HepG2 (cell line): ENCODE data around the gene TFAP2B. TPM values are rescaled to one million over a fixed set of nuclear protein-coding genes. Genes with fewer than 3 reads are reported as not detected.

Experiments used
- ATAC-seq: fragments of 200-7000 bp; cut with Tn5 transposase; 3 replicates; pipeline ENCODE4 v1.9.1; 2020; ENCODE audit warnings: mild to moderate bottlenecking, moderate library complexity
- BruUV-seq: library from RNA; stranded (reverse); fragments of 400-500 nt; replicated peaks from 2 replicates; lab custom pipeline; 2021; lab: Mats Ljungman, UMichigan
- CTCF ChIA-PET: fragments of 300-600 bp; formaldehyde crosslinking; extraction: SDS; loops from one replicate; lab custom pipeline; 2021; ENCODE audit warnings: low total read pairs, inconsistent platforms, low intra/inter-chr PET ratio; lab: Yijun Ruan, JAX
- POLR2A ChIA-PET: fragments of 350-600 bp; sonication (Branson Sonifier 250); formaldehyde crosslinking; loops from one replicate; lab custom pipeline; 2020; ENCODE audit warnings: antibody characterized with exemption, inconsistent platforms; lab: Yijun Ruan, JAX
- DNase-seq: peaks from one replicate; pipeline ENCODE4 v3.0.0-alpha.2; 2015; ENCODE audit warnings: low spot score
- FAIRE-seq: peaks from 3 replicates; lab custom pipeline; 2011; peaks lifted over from hg19 to GRCh38; lab: Jason Lieb, UNC
- H2AFZ ChIP-seq: one replicate; pipeline ENCODE4 v1.6.1; 2011; ENCODE audit warnings: low read length, inconsistent platforms
- H3K27ac ChIP-seq: fragments of 300-600 bp; 3 replicates; pipeline ENCODE4 v1.8.0; 2011; ENCODE audit warnings: mixed run types, mild to moderate bottlenecking, mixed read lengths, low read length, inconsistent platforms; ENCODE audit not compliant: insufficient read depth; ENCODE audit errors: extremely low read length
- H3K27me3 ChIP-seq, 2 experiments: fragments of 200-600 bp in 1 of 2; 2 replicates in 1 of 2; 3 replicates in 1 of 2; pipeline versions ENCODE4 v1.6.0 to v1.8.0; 2011; ENCODE audit warnings: low read length in 2 of 2, mild to moderate bottlenecking in 2 of 2, moderate library complexity in 2 of 2, inconsistent platforms in 1 of 2; ENCODE audit not compliant: insufficient read depth in 2 of 2, control insufficient read depth in 1 of 2
- H3K36me3 ChIP-seq, 2 experiments: fragments of 200-600 bp in 1 of 2; replicated peaks in 1 of 2; 2 replicates in 1 of 2; 3 replicates in 1 of 2; pipeline versions ENCODE4 v1.5.1 to v1.8.0; 2011; ENCODE audit warnings: low read length in 2 of 2, inconsistent platforms in 1 of 2; ENCODE audit not compliant: insufficient read depth in 2 of 2, control insufficient read depth in 1 of 2
- H3K4me1 ChIP-seq: 2 replicates; pipeline ENCODE4 v1.5.1; 2012; ENCODE audit warnings: low read length, inconsistent platforms; ENCODE audit not compliant: insufficient read depth
- H3K4me2 ChIP-seq: 2 replicates; pipeline ENCODE4 v1.6.0; 2011; ENCODE audit warnings: low read depth, low read length, inconsistent platforms
- H3K4me3 ChIP-seq, 3 experiments: fragments of 200-600 bp in 1 of 3; sonication (generic), shearing (Covaris generic) in 1 of 3; replicated peaks in 1 of 3; 2 replicates each; pipeline ENCODE4 v1.5.1; 2011 to 2016; ENCODE audit warnings: low read length in 3 of 3, inconsistent platforms in 2 of 3, low read depth in 2 of 3, mild to moderate bottlenecking in 2 of 3, control low read depth in 1 of 3, mixed read lengths in 1 of 3; ENCODE audit not compliant: insufficient read depth in 1 of 3
- H3K79me2 ChIP-seq: one replicate; pipeline ENCODE4 v1.6.1; 2011; ENCODE audit warnings: low read length, inconsistent platforms; ENCODE audit not compliant: insufficient read depth
- H3K9ac ChIP-seq: 2 replicates; pipeline ENCODE4 v1.6.0; 2011; ENCODE audit warnings: mild to moderate bottlenecking, low read depth, low read length, inconsistent platforms; ENCODE audit not compliant: insufficient read depth
- H3K9me3 ChIP-seq: 2 replicates; pipeline ENCODE4 v1.5.1; 2012; ENCODE audit warnings: mild to moderate bottlenecking, low read length
- H4K20me1 ChIP-seq: 2 replicates; pipeline ENCODE4 v1.6.0; 2011; ENCODE audit warnings: inconsistent platforms, mild to moderate bottlenecking, low read length, moderate library complexity; ENCODE audit not compliant: insufficient read depth
- CBX5 ChIP-seq: sonication (generic); formaldehyde crosslinking; IDR thresholded peaks from 2 replicates; pipeline ENCODE4 v1.4.0; 2020; ENCODE audit warnings: missing genetic modification reagents, borderline replicate concordance
- IKZF1 ChIP-seq: fragments of 450-650 bp; IDR thresholded peaks from 2 replicates; pipeline ENCODE4 v1.7.1; 2016
- KDM5A ChIP-seq: fragments of 200-600 bp; sonication (generic); IDR thresholded peaks from 2 replicates; pipeline ENCODE4 v1.7.0; 2018; ENCODE audit warnings: antibody characterized with exemption, mild to moderate bottlenecking, low read length, borderline replicate concordance
- POLR2AphosphoS2 ChIP-seq: IDR thresholded peaks from 2 replicates; pipeline ENCODE4 v1.6.1; 2011; ENCODE audit warnings: low read depth, low read length, improper control_type of control experiment
- WGBS: methylation state at CpG from one replicate; pipeline ENCODE4 v1.1.6; 2017; ENCODE audit warnings: low lambda C conversion rate; 5-methylcytosine and 5-hydroxymethylcytosine counted together
- in situ Hi-C: cut with HindIII; loops from 2 replicates; pipeline ENCODE4 v1.10.0; 2017; ENCODE audit warnings: low pct_unique_long_range_greater_than_20kb; ENCODE audit not compliant: extremely low pct_ligation_motif_present
- intact Hi-C: fragments of 100-400 bp; cut with micrococcal nuclease; formaldehyde crosslinking; loops from one replicate; pipeline ENCODE4 v1.10.0; 2022; ENCODE audit not compliant: unreplicated experiment
- polyA plus RNA-seq, 8 experiments: library from polyadenylated mRNA; depleted of rRNA in 3 of 8; stranded (reverse) in 7 of 8; unstranded in 1 of 8; fragments of >200 nt; fragmentation: Illumina TruSeq in 4 of 8; extraction: Trizol in 4 of 8; gene quantifications; 2 replicates each; pipeline versions ENCODE4 v1.2.1 to v1.2.3, GENCODE V29; 2011 to 2016; ENCODE audit warnings: low read depth in 4 of 8, missing spikeins in 1 of 8, mixed read lengths in 1 of 8; ENCODE audit not compliant: insufficient read depth in 1 of 8
- total RNA-seq, 5 experiments: library from RNA; depleted of rRNA; stranded (reverse); fragments of >200 nt; fragmentation: Illumina TruSeq; extraction: Trizol; gene quantifications; 2 replicates each; pipeline ENCODE4 v1.2.3, GENCODE V29; 2016; ENCODE audit warnings: low read depth in 1 of 5
- TF ChIP-seq, protein P1 (sequence below), 2 experiments: sonication (generic) in 1 of 2; formaldehyde crosslinking in 1 of 2; IDR thresholded peaks; 2 replicates each; pipeline versions ENCODE4 v1.4.0 to v1.6.1; 2018 to 2020; ENCODE audit warnings: missing genetic modification reagents in 2 of 2, borderline replicate concordance in 1 of 2, low read depth in 1 of 2, mild to moderate bottlenecking in 1 of 2, missing biosample characterization in 1 of 2
- TF ChIP-seq, protein P2 (sequence below): sonication (generic); formaldehyde crosslinking; IDR thresholded peaks from 2 replicates; pipeline ENCODE4 v1.4.0; 2020; ENCODE audit warnings: mild to moderate bottlenecking, missing genetic modification reagents
- TF ChIP-seq, protein P3 (sequence below): sonication (generic); formaldehyde crosslinking; IDR thresholded peaks from 2 replicates; pipeline ENCODE4 v1.4.0; 2020; ENCODE audit warnings: missing genetic modification reagents
- TF ChIP-seq, protein P4 (sequence below): IDR thresholded peaks from 2 replicates; pipeline ENCODE4 v1.6.1; 2016; ENCODE audit warnings: low read depth, control low read depth
- TF ChIP-seq, protein P5 (sequence below): sonication (generic); formaldehyde crosslinking; IDR thresholded peaks from 2 replicates; pipeline ENCODE4 v1.8.1; 2023; ENCODE audit warnings: missing genetic modification reagents, mild to moderate bottlenecking, borderline replicate concordance

The TFAP2B gene
- total and polyA plus RNA-seq, 2 of the 13 experiments (the other 11 are each of a cell fraction or from before 2014, with no cell fraction given) = not detected

DNA sequence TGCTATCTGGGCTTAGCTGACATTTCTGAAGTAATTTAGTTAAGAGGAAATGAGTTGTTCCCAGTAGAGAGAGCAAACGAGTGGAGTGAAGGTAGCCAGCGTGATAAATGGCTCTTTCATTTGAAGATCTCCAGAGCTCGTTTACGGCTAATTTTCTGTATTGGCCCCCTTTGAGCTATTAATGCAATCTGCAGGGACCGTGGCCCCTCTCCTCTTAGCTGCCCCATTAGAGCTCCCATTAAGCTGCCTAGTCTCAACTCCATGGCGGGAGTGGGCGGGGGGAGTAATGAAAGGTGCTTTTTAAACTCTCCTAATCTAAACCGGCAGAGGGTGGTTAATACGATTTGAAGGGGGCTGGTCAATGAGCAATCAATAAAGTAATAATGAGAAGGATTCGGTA is 12.5 kb downstream of the TFAP2B start (continued):
- TF ChIP-seq POLR2AphosphoS2 = no peak
- TF ChIP-seq, all 625 proteins: peak for 0

DNA sequence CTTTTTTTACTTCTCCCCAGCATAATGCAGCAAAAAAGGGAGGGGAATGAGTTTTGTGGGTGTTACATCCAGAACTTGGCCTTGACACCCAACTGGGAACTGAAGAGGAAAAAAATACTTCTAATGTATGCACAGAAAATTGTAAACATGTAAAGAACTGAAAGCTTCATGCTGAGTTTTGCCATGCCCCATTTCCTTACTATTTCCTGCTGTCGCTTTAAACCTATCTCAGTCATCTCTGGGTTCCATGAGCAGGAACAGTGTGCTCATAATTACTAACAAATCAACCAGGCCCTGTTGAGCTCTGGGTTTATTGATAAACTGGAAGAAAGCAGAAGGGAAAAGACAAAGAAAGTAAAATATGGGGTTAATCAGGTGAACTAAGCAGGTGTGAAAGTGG is 14.2 kb downstream of the TFAP2B start:
- ChIA-PET POLR2A (no interaction called here), CTCF (no interaction called here)
- H3K4me2 ChIP-seq = no peak overlapping the region
- FAIRE-seq (no peak), ATAC-seq (no peak), DNase-seq (no peak)
- H3K36me3 ChIP-seq = no peaks in the 10 kb centered on the region
- no peaks in the 10 kb centered on the region for H4K20me1 ChIP-seq
- H3K4me1 ChIP-seq = peaks cover 2% of the 10 kb centered on the region; the same call in 1 of the 2 replicates
- 0 out of 5 replicates have a peak, but pooled peaks cover 0 to 11% of the 10 kb centered on the region in 2 experiments for H3K27me3 ChIP-seq
- no peak overlapping the region for H3K27ac ChIP-seq
- H3K9ac ChIP-seq = no peak overlapping the region
- H2AFZ ChIP-seq = no peak overlapping the region
- WGBS = 8% methylated on average over 1 of the region's 1 CpG
- no peaks in the 10 kb centered on the region for H3K9me3 ChIP-seq
- no peaks in the 10 kb centered on the region for H3K79me2 ChIP-seq
- intact Hi-C loops (no loop called here), in situ Hi-C loops (no loop called here)
- TF ChIP-seq, protein P1, sequence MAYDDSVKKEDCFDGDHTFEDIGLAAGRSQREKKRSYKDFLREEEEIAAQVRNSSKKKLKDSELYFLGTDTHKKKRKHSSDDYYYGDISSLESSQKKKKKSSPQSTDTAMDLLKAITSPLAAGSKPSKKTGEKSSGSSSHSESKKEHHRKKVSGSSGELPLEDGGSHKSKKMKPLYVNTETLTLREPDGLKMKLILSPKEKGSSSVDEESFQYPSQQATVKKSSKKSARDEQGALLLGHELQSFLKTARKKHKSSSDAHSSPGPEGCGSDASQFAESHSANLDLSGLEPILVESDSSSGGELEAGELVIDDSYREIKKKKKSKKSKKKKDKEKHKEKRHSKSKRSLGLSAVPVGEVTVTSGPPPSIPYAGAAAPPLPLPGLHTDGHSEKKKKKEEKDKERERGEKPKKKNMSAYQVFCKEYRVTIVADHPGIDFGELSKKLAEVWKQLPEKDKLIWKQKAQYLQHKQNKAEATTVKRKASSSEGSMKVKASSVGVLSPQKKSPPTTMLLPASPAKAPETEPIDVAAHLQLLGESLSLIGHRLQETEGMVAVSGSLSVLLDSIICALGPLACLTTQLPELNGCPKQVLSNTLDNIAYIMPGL (CRISPR knock-in tag; IDR thresholded peaks at IDR 0.05; ENCODE audit: borderline replicate concordance in 1 of 2, low read depth in 1 of 2) = no peak
- TF ChIP-seq, protein P2, sequence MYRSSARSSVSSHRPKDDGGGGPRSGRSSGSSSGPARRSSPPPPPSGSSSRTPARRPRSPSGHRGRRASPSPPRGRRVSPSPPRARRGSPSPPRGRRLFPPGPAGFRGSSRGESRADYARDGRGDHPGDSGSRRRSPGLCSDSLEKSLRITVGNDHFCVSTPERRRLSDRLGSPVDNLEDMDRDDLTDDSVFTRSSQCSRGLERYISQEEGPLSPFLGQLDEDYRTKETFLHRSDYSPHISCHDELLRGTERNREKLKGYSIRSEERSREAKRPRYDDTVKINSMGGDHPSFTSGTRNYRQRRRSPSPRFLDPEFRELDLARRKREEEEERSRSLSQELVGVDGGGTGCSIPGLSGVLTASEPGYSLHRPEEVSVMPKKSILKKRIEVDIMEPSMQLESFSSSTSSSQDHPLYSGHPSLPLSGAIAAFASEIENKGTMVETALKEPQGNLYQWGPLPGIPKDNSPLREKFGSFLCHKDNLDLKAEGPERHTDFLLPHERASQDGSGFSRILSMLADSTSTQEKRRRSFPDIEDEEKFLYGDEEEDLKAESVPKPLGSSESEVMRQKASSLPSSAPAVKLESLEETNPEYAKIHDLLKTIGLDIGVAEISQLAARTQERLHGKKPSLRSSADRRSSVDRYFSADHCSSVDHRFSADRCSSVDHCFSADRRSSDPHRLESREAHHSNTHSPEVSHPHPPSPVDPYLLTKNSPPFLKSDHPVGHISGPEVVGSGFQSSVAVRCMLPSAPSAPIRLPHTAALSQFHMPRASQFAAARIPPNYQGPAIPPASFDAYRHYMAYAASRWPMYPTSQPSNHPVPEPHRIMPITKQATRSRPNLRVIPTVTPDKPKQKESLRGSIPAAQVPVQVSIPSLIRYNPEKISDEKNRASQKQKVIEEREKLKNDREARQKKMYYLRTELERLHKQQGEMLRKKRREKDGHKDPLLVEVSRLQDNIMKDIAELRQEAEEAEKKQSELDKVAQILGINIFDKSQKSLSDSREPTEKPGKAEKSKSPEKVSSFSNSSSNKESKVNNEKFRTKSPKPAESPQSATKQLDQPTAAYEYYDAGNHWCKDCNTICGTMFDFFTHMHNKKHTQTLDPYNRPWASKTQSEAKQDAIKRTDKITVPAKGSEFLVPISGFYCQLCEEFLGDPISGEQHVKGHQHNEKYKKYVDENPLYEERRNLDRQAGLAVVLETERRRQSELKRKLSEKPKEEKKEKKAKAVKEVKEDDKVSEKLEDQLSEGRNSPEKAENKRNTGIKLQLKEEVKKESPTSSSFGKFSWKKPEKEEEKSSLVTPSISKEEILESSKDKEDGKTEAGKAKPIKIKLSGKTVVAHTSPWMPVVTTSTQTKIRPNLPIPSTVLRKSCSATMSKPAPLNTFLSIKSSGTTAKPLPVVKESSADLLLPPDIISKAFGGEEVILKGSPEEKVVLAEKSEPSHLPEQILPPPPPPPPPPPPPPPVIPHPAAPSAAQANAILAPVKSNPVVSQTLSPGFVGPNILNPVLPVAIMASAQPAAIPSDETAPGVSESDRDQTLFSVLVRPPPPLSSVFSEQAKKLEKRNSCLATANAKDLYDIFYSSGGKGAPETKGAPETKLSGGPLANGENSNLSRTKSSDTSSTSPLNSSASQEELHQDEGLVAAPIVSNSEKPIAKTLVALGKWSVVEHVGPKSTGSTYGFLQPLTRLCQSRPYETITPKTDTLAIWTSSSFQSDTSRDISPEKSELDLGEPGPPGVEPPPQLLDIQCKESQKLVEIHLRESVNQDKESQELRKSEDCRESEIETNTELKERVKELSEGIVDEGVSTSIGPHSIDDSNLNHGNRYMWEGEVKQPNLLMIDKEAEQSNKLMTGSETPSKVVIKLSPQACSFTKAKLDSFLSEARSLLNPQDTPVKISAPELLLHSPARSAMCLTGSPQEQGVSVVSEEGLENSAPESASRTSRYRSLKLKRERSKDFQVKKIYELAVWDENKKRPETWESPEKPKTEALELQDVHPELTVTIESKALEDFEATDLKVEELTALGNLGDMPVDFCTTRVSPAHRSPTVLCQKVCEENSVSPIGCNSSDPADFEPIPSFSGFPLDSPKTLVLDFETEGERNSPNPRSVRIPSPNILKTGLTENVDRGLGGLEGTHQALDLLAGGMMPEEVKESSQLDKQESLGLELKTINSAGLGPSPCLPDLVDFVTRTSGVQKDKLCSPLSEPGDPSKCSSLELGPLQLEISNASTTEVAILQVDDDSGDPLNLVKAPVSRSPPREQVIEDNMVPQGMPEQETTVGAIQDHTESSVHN = no peak
- TF ChIP-seq CBX5 (CRISPR knock-in tag) (no peak), IKZF1 (no peak), KDM5A (no peak)
- TF ChIP-seq, protein P3, sequence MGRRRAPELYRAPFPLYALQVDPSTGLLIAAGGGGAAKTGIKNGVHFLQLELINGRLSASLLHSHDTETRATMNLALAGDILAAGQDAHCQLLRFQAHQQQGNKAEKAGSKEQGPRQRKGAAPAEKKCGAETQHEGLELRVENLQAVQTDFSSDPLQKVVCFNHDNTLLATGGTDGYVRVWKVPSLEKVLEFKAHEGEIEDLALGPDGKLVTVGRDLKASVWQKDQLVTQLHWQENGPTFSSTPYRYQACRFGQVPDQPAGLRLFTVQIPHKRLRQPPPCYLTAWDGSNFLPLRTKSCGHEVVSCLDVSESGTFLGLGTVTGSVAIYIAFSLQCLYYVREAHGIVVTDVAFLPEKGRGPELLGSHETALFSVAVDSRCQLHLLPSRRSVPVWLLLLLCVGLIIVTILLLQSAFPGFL (CRISPR knock-in tag) = no peak
- TF ChIP-seq, protein P4, sequence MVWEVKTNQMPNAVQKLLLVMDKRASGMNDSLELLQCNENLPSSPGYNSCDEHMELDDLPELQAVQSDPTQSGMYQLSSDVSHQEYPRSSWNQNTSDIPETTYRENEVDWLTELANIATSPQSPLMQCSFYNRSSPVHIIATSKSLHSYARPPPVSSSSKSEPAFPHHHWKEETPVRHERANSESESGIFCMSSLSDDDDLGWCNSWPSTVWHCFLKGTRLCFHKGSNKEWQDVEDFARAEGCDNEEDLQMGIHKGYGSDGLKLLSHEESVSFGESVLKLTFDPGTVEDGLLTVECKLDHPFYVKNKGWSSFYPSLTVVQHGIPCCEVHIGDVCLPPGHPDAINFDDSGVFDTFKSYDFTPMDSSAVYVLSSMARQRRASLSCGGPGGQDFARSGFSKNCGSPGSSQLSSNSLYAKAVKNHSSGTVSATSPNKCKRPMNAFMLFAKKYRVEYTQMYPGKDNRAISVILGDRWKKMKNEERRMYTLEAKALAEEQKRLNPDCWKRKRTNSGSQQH (CRISPR knock-in tag) = no peak
- TF ChIP-seq, protein P5, sequence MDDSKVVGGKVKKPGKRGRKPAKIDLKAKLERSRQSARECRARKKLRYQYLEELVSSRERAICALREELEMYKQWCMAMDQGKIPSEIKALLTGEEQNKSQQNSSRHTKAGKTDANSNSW = no peak
- BruUV-seq = no TSS peak
- H3K4me3 ChIP-seq = no peak overlapping the region
